HL-60 (cell line): Measurements from ENCODE around the gene BLMH.

Source experiments
- DNase-seq, 2 experiments: peaks; one replicate each; pipeline ENCODE4 v3.0.0-alpha.2; 2010 to 2020; ENCODE audit warnings: low read depth in 1 of 2, low spot score in 1 of 2
- H3K27ac ChIP-seq: fragments of 250-450 bp; sonication (Bioruptor Pico); replicated peaks from 2 replicates; pipeline ENCODE4 v1.5.1; 2020; ENCODE audit warnings: mild to moderate bottlenecking, moderate library complexity
- H3K27me3 ChIP-seq: fragments of 250-450 bp; sonication (Bioruptor Pico); 2 replicates; pipeline ENCODE4 v1.5.1; 2021; ENCODE audit warnings: mild to moderate bottlenecking, moderate library complexity; ENCODE audit not compliant: insufficient read depth, poor library complexity, severe bottlenecking
- H3K4me3 ChIP-seq: replicated peaks from 2 replicates; pipeline ENCODE4 v1.5.1; 2011; ENCODE audit warnings: mild to moderate bottlenecking, control low read depth, low read length; ENCODE audit not compliant: insufficient read depth
- CTCF ChIP-seq: IDR thresholded peaks from one replicate; pipeline ENCODE4 v1.5.1; 2011; ENCODE audit warnings: low read length, control low read depth, inconsistent platforms; ENCODE audit not compliant: insufficient read depth
- GABPA ChIP-seq: IDR thresholded peaks from 2 replicates; pipeline ENCODE4 v1.6.1; 2012; ENCODE audit warnings: low read depth
- POLR2AphosphoS5 ChIP-seq: IDR thresholded peaks from 2 replicates; pipeline ENCODE4 v1.6.1; 2012; ENCODE audit warnings: low read depth
- REST ChIP-seq: IDR thresholded peaks from 2 replicates; pipeline ENCODE4 v1.6.1; 2012; ENCODE audit warnings: low read depth; ENCODE audit not compliant: insufficient replicate concordance
- SPI1 ChIP-seq: IDR thresholded peaks from 2 replicates; pipeline ENCODE4 v1.6.1; 2012; ENCODE audit warnings: low read depth, mild to moderate bottlenecking, borderline replicate concordance

The BLMH gene

GRCh38 chr17:30243002-30243401 is 48.7 kb downstream of the BLMH start:
- Histone ChIP-seq H3K4me3 (no peak overlapping the region), H3K27ac (no peak overlapping the region), H3K27me3 (no peaks in the 10 kb centered on the region)
- TF ChIP-seq POLR2AphosphoS5 (no peak), SPI1 (no peak), REST (no peak), CTCF (no peak), GABPA (no peak)
- no peak for DNase-seq

GRCh38 chr17:30241051-30241450 is 50.7 kb downstream of the BLMH start:
- TF ChIP-seq REST (no peak), POLR2AphosphoS5 (no peak), GABPA (no peak), SPI1 (no peak), CTCF (no peak)
- Histone ChIP-seq H3K4me3 (no peak overlapping the region), H3K27me3 (peaks cover 8% of the 10 kb centered on the region), H3K27ac (no peak overlapping the region)
- DNase-seq, result no peak

- Histone ChIP-seq H3K27me3 (peaks cover 14% of the 10 kb centered on the region), H3K27ac (no peak overlapping the region), H3K4me3 (no peak overlapping the region)
- DNase-seq, result no peak
- TF ChIP-seq POLR2AphosphoS5, result no peak
- no peak for TF ChIP-seq SPI1
- TF ChIP-seq GABPA, result no peak
- TF ChIP-seq REST, result no peak
- TF ChIP-seq CTCF, result no peak
Observed at GRCh38 chr17:30240177-30240576, 51.6 kb downstream of the BLMH start.
